ENCODE results near the gene PBX4.
"Not testable (repeated sequence)": the region's sequence is repeated elsewhere in the genome, so short reads cannot be mapped to it uniquely, and the experiment has no call there.

Gene PBX4

DNA sequence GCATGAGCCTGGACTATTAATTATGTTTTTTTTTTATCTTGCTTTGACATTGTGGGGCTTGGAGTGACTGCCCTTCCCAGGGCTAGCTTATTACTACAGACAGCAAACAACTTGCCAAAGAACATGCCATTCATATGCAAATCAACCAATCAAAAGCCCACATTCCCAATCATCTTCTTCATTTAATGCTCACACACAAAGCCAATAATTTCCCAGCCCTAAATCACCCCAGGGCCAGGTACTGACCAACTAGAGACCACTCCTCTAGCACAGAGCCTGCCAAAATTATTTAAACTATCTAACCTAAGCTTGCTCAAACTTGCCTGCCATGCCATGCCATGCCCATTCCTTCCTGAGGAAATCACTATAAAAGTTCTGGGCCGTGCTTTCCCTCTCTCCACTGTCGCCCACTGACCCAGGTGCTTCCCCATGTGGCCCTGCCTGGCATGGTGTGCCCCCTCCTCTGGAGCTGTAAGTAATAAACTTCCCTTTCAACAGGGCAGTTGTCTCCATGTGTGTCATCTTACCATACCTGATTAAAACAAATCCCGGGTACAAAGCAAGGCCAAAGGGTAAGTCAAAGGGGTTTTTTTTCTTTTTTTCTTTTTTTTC, 15.7 kb downstream of the PBX4 start:
- no peak for TF ChIP-seq CTCF (IDR thresholded peaks at IDR 0.05; ENCODE audit: insufficient read depth, low read length, poor library complexity, severe bottlenecking)
- H3K4me3 ChIP-seq (replicated peaks; ENCODE audit: low read depth, low read length) = no peak overlapping the region
- DNase-seq (ENCODE audit: extremely low read depth, insufficient read length) = no peak
- no peaks in the 10 kb centered on the region for H3K27me3 ChIP-seq (replicated peaks; ENCODE audit: control insufficient read depth, insufficient read depth, low read length)
- H3K36me3 ChIP-seq (ENCODE audit: control insufficient read depth, insufficient read depth, low read length) = no peaks in the 10 kb centered on the region; the same call in 1 of the 2 replicates

DNA sequence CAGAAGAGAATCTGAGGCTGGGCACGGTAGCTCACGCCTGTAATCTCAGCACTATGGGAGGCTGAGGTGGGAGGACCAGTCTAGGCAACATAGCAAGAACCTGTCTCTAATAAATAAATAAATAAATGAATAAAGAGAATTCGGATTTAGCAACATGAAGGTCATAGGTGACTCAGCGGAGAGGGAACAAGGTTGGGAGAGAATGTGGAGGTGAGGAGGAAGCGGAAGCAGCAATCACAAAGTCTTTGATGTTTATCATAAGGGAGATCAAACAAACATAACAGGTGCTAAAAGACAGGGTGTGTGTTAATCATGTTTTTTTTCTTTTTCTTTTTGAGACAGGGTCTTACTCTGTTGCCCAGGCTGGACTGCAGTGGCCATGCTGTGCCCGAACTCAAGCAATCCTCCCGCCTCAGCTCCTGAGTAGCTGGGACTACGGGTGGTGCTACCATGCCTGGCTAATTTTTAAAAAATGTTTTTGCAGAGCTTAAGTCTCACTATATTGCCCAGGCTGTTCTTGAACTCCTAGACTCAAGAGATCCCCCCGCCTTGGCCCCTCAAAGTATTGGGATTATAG, 16.3 kb downstream of the PBX4 start:
- no peak for TF ChIP-seq CTCF (IDR thresholded peaks at IDR 0.05; ENCODE audit: insufficient read depth, low read length, poor library complexity, severe bottlenecking)
- no peak overlapping the region for H3K4me3 ChIP-seq (replicated peaks; ENCODE audit: low read depth, low read length)
- no peaks in the 10 kb centered on the region for H3K27me3 ChIP-seq (replicated peaks; ENCODE audit: control insufficient read depth, insufficient read depth, low read length)
- no peaks in the 10 kb centered on the region; the same call in 1 of the 2 replicates for H3K36me3 ChIP-seq (ENCODE audit: control insufficient read depth, insufficient read depth, low read length)
- DNase-seq (ENCODE audit: extremely low read depth, insufficient read length) = no peak

- no peak for TF ChIP-seq CTCF (IDR thresholded peaks at IDR 0.05; ENCODE audit: insufficient read depth, low read length, poor library complexity, severe bottlenecking)
- Histone ChIP-seq H3K27me3 (replicated peaks; ENCODE audit: control insufficient read depth, insufficient read depth, low read length) (no peaks in the 10 kb centered on the region), H3K4me3 (replicated peaks; ENCODE audit: low read depth, low read length) (no peak overlapping the region), H3K36me3 (ENCODE audit: control insufficient read depth, insufficient read depth, low read length) (no peaks in the 10 kb centered on the region; the same call in 1 of the 2 replicates)
- DNase-seq (ENCODE audit: extremely low read depth, insufficient read length) = peak; percentile 37
These were observed 17.6 kb downstream of the PBX4 start for GRCh38 chr19:19600793-19601330.

GRCh38 chr19:19598728-19599451, 19.6 kb downstream of the PBX4 start:
- H3K4me3 ChIP-seq (replicated peaks; ENCODE audit: low read depth, low read length); H3K27me3 ChIP-seq (replicated peaks; ENCODE audit: control insufficient read depth, insufficient read depth, low read length); H3K36me3 ChIP-seq (ENCODE audit: control insufficient read depth, insufficient read depth, low read length): not testable (repeated sequence)
- DNase-seq (ENCODE audit: extremely low read depth, insufficient read length) = peak; percentile 57

- peak; percentile 80 for DNase-seq (ENCODE audit: extremely low read depth, insufficient read length)
- no peak for TF ChIP-seq CTCF (IDR thresholded peaks at IDR 0.05; ENCODE audit: insufficient read depth, low read length, poor library complexity, severe bottlenecking)
- H3K4me3 ChIP-seq (replicated peaks; ENCODE audit: low read depth, low read length) = no peak overlapping the region
These were observed 20.6 kb downstream of the PBX4 start for GRCh38 chr19:19597809-19598306.

GRCh38 chr19:19595171-19595701, 23.3 kb downstream of the PBX4 start:
- TF ChIP-seq CTCF (IDR thresholded peaks at IDR 0.05; ENCODE audit: insufficient read depth, low read length, poor library complexity, severe bottlenecking) = peak; percentile 19
- peaks cover 5% of the 10 kb centered on the region for H3K36me3 ChIP-seq (ENCODE audit: control insufficient read depth, insufficient read depth, low read length)
- H3K27me3 ChIP-seq (replicated peaks; ENCODE audit: control insufficient read depth, insufficient read depth, low read length) = no peaks in the 10 kb centered on the region
- no peak overlapping the region for H3K4me3 ChIP-seq (replicated peaks; ENCODE audit: low read depth, low read length)
- peak; percentile 41 for DNase-seq (ENCODE audit: extremely low read depth, insufficient read length)

More at GRCh38 chr19:19597809-19598306, 20.6 kb downstream of the PBX4 start:
- Histone ChIP-seq H3K36me3 (ENCODE audit: control insufficient read depth, insufficient read depth, low read length) (peaks cover 5% of the 10 kb centered on the region), H3K27me3 (replicated peaks; ENCODE audit: control insufficient read depth, insufficient read depth, low read length) (no peaks in the 10 kb centered on the region)
